Measurements from ENCODE around the gene TOR1AIP2.

DNA sequence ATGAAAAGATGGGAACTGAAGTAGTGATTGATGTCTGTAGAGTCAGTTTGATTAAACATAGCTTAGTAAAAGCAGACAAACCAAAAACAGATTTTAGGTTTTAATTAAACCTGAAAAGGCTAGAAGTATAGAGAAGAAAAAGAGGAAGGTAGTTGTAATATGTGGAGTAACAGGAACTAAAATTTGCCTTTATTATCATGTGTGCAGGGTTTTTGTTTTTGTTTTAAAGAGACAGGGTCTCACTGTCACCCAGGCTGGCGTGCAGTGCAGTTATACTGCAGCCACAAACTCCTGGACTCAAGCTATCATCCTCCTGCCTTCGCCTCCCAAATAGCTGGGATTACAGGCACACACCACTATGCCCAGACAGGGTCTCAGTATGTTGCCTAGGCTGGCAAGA is 10.5 kb upstream of the TOR1AIP2 start:
- no peak for TF ChIP-seq EZH2 (IDR thresholded peaks at IDR 0.05; ENCODE audit: borderline replicate concordance, low read length)
- TF ChIP-seq, protein P1, sequence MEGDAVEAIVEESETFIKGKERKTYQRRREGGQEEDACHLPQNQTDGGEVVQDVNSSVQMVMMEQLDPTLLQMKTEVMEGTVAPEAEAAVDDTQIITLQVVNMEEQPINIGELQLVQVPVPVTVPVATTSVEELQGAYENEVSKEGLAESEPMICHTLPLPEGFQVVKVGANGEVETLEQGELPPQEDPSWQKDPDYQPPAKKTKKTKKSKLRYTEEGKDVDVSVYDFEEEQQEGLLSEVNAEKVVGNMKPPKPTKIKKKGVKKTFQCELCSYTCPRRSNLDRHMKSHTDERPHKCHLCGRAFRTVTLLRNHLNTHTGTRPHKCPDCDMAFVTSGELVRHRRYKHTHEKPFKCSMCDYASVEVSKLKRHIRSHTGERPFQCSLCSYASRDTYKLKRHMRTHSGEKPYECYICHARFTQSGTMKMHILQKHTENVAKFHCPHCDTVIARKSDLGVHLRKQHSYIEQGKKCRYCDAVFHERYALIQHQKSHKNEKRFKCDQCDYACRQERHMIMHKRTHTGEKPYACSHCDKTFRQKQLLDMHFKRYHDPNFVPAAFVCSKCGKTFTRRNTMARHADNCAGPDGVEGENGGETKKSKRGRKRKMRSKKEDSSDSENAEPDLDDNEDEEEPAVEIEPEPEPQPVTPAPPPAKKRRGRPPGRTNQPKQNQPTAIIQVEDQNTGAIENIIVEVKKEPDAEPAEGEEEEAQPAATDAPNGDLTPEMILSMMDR (IDR thresholded peaks at IDR 0.05; ENCODE audit: low read length): no peak

Data from OCI-LY1 (cell line).